Neutrophil (primary cell): ENCODE measurements around the gene URI1.

Experiments
- H3K27ac ChIP-seq: fragments of 200-600 bp; sonication (generic); 2 replicates; pipeline ENCODE4 v1.5.1; 2016; ENCODE audit warnings: mild to moderate bottlenecking, moderate library complexity
- H3K27me3 ChIP-seq: fragments of 200-600 bp; sonication (generic); 2 replicates; pipeline ENCODE4 v1.6.0; 2016; ENCODE audit warnings: mild to moderate bottlenecking
- H3K36me3 ChIP-seq: fragments of 200-600 bp; sonication (generic); 2 replicates; pipeline ENCODE4 v1.5.1; 2017
- H3K4me1 ChIP-seq, 2 experiments: fragments of 200-600 bp in 1 of 2; sonication (generic) in 1 of 2; 1 replicate in 1 of 2; 2 replicates in 1 of 2; pipeline versions ENCODE4 v1.5.1 to v1.6.1; 2013 to 2016; ENCODE audit warnings: low read depth in 1 of 2, low read length in 1 of 2, mild to moderate bottlenecking in 1 of 2, moderate library complexity in 1 of 2; ENCODE audit not compliant: control insufficient read depth in 1 of 2, insufficient read depth in 1 of 2
- H3K4me3 ChIP-seq, 2 experiments: fragments of 200-600 bp in 1 of 2; sonication (generic) in 1 of 2; 1 replicate in 1 of 2; 2 replicates in 1 of 2; pipeline ENCODE4 v1.5.1; 2013 to 2016; ENCODE audit warnings: low read depth in 1 of 2, low read length in 1 of 2, mild to moderate bottlenecking in 1 of 2, moderate library complexity in 1 of 2
- H3K9me3 ChIP-seq: fragments of 200-600 bp; sonication (generic); 2 replicates; pipeline ENCODE4 v1.5.1; 2016
- TF ChIP-seq, protein P1 (sequence below): fragments of 200-600 bp; sonication (generic); IDR thresholded peaks from 2 replicates; pipeline ENCODE4 v1.5.1; 2016; ENCODE audit warnings: antibody characterized with exemption

URI1 gene

DNA sequence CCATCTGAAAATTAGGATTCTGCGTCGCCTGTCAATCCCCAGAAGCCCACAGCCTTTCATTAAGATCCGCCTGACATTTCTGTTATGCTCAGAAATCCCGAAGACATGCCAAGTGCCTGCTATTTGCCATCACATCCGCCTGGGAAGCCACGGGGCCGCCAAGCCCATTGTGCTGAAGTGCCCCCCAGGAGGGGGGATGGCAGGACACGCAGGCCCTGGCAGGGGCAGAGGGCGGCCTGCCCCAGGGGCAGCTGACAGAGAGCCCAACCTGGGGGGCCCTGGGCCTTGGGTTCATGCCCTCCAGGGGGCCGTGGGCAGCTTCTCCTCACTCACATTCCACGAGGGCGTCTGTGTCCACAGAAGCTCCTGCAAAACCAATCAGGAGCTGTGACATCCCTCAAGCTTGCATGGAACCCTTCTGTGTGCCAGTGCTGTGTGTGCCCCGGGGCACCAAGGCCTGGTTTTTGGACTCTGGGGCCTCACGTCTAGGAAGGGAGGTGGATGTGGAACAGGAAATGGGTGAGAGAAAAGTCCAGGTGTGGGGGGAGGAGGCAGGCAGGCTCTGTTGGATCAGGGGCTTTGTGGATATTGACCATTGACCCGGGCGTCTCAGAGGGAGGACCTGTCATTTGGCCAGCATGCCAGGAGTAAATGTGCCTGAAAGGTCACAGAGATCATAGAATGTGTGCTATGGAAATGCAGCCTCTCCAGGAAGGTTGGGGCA lies 122.9 kb downstream of the URI1 start:
- Histone ChIP-seq H3K4me1 (no peaks in the 10 kb centered on the region), H3K27me3 (no peaks in the 10 kb centered on the region), H3K4me3 (no peak overlapping the region), H3K27ac (no peak overlapping the region), H3K9me3 (no peaks in the 10 kb centered on the region), H3K36me3 (no peaks in the 10 kb centered on the region)
- TF ChIP-seq, protein P1, sequence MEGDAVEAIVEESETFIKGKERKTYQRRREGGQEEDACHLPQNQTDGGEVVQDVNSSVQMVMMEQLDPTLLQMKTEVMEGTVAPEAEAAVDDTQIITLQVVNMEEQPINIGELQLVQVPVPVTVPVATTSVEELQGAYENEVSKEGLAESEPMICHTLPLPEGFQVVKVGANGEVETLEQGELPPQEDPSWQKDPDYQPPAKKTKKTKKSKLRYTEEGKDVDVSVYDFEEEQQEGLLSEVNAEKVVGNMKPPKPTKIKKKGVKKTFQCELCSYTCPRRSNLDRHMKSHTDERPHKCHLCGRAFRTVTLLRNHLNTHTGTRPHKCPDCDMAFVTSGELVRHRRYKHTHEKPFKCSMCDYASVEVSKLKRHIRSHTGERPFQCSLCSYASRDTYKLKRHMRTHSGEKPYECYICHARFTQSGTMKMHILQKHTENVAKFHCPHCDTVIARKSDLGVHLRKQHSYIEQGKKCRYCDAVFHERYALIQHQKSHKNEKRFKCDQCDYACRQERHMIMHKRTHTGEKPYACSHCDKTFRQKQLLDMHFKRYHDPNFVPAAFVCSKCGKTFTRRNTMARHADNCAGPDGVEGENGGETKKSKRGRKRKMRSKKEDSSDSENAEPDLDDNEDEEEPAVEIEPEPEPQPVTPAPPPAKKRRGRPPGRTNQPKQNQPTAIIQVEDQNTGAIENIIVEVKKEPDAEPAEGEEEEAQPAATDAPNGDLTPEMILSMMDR = no peak

DNA sequence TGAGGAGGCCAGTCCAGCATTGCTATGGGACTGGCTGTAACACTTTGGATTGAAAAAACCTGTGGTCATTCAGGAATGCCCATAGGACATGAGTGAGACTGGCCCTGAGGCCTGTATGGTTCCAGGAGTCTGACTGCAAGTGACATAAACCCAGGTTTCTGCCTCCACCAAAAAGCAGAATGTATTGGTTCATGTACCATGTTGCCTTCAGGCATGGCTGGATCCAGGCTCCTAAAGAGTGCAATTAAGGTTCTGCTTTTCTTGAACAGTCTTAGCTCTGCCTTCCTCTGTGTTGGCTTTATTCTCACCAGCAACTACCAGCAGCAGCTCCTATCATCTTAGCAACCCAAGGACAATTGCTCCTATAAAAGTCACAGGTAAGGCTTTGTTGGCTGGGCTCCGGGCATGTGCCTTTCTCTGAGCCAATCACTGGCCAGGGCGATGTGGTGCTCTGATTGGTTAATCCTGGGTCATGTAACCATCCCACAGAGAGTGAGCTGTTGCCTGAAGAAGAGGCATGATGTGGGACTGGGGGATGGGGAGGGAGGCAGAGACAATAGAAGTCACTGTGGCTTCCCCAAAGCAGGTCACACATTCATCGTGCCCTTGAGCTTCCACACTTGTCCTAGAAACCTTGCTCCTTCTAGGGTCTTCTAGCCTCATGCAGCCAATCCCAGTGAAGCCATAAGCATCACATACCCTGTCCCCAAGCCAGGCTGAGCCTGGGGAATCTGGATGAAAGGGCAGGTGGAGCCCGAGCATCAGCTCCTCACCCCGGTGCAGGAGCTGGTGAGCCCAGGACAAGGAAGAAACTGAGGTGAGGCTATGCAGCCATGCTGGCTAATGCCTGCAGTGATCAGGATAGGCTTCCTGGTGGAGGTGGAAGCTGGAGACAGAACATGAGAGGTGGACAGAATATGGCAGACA lies 123.9 kb downstream of the URI1 start:
- TF ChIP-seq, protein P1 = no peak
- Histone ChIP-seq H3K27ac (no peak overlapping the region), H3K9me3 (no peaks in the 10 kb centered on the region), H3K4me3 (no peak overlapping the region), H3K36me3 (no peaks in the 10 kb centered on the region), H3K27me3 (no peaks in the 10 kb centered on the region), H3K4me1 (no peaks in the 10 kb centered on the region)
